NCI-H460 (cell line): ENCODE data around the gene SMURF1. TPM values are rescaled to one million over a fixed set of nuclear protein-coding genes. Genes with fewer than 3 reads are reported as not detected.

Experiments used
- DNase-seq: peaks from one replicate; pipeline ENCODE4 v3.0.0-alpha.2; 2016; ENCODE audit warnings: low read depth; ENCODE audit errors: extremely low read depth
- total RNA-seq: library from RNA; depleted of rRNA; stranded (reverse); fragments of >200 nt; shearing (Covaris generic); gene quantifications from 2 replicates; pipeline ENCODE4 v1.2.3, GENCODE V29; 2014

SMURF1 gene
- total RNA-seq, 1 experiment from 2014 or later, result 26.4 TPM

GRCh38 chr7:99033765-99034164, 110.1 kb downstream of the SMURF1 start:
- DNase-seq, result no peak

GRCh38 chr7:99032928-99033327, 111.0 kb downstream of the SMURF1 start:
- no peak for DNase-seq

- no peak for DNase-seq
Observed at GRCh38 chr7:99031496-99031895, 112.4 kb downstream of the SMURF1 start.

- DNase-seq, result no peak
Observed at GRCh38 chr7:99030951-99031350, 113.0 kb downstream of the SMURF1 start.

DNA sequence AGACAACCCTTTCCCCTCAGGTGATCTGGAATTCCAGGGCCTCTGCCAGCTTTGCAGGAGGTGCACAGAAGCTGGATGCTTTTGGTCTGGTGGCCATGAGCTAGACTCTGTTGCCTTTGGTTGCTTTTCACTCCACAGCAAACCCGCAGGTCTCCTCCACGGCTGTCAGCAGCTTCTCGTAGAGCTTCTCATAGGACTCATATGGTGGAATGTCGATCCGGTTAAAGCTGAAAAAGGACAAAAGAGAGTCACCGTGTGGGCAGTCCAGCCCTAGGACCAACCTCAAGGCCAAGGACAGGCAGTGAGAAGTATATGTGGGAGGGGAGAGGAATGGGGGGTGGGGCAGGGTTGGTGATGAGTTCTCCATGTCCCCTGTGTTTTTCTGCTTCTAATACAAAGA, 113.5 kb downstream of the SMURF1 start:
- DNase-seq, result no peak

- no peak for DNase-seq
Observed at GRCh38 chr7:99029466-99030435, 114.2 kb downstream of the SMURF1 start.

GRCh38 chr7:99028261-99028973, 115.5 kb downstream of the SMURF1 start:
- DNase-seq, result no peak

DNA sequence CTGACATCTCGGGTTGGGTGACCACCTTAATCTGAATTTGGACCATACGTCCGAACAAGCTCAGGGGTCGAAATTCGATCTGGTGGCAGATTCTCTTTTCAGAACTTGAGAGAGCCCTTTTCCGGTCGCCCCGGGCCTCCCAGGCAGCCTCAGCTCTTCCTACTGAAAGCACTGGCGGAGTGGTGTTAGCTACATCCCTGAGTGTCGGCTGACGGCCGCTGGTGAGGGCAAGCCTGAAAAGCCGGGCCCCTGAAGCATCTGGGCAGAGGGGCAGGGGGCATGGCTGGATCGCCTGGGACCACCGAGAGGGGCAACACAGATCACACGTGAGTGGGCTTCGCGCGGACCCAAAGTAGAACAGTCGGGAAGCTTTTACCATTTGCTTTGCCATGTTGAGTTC, 116.1 kb downstream of the SMURF1 start:
- no peak for DNase-seq

DNA sequence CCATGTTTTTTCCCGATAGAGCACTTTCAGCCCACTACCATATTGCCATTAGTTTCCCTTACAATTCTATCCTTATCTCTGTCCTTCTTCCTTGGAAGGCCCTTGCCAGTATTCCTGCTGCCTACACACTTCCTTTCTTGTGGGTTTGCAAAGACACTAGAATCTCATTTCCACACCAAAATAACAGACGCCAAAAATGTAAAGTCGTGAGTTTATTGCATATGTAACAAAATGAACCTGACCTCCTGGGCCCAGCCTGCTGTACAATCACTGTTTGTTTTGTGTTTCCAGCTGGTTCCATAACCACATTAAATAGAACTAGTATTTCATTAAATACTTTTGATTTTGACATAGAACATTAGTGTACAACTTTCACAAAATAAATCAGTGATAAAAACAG, 116.7 kb downstream of the SMURF1 start:
- DNase-seq, result no peak

GRCh38 chr7:99024066-99024465, 119.8 kb downstream of the SMURF1 start:
- no peak for DNase-seq

DNA sequence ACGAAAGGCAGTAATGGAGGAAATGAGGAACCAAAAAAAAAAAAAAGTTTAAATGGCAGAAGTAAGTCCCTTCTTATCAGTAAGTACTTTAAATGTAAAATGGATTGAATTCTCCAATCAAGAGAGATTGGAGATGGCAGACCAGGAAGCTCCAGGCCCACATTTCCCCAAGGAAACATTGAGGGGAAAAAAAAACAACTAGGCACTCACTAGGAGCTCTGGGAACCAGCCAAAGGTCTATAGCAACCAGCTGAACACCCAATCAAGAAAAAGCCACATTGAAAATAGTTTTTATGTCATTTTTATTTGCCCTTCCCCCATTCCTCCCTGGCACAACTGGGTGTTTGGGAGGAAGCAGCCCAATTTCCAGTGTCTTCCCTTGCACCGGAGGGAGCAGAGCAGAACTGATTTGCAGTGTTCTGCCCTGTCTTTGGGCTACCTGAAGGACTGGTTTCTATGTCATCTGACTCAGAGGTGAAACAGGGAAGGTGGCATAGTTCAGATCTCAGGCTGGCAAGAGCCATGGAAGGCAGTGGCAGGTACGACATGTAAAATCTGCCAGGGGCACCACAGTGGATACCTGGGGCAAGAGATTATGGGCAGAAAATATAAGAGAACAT, 121.9 kb downstream of the SMURF1 start:
- DNase-seq, result no peak

GRCh38 chr7:99020413-99020715, 123.5 kb downstream of the SMURF1 start:
- no peak for DNase-seq

DNA sequence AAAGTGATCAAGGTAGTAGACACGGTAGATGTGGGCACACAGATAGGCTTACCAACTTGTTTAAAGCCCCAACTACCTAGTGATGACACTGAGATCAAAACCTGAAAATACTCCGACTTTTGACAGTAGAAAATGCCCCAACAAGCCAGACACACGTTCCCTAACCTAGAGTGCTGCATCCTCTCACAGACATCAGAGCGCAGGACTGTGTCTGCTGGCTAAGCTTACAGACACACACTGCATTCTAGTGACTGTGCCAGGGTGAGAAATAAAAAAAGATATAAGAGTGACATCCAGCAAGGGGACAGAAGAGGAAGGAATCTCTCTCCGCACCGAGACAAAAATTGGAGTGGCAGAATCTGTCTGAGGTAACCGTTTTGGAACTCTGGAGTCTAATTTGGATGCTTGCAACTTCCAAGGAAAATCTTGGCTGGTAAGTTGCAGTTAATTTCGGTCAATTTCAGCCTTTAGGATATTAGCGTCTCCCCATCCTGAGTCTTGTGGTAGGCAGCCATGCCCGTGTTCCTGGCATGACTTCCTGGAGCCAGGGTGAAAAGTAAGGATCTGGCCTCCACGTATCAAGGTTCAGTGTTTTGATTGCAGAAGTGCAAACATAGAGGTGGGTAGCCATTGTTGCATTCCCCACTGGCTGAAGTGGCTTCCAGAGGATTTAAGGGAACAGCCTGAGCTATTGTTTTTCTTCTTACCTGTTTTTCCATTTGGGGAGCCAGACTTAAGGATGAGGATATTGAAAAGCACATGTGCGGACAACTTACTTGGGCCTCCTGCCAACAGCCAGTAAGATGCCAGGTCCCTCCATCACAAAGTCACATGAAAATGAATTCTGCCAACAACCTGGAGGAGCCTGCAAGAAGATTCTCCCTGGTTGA, 124.1 kb downstream of the SMURF1 start:
- no peak for DNase-seq

GRCh38 chr7:99016196-99016595, 127.7 kb downstream of the SMURF1 start:
- no peak for DNase-seq

DNA sequence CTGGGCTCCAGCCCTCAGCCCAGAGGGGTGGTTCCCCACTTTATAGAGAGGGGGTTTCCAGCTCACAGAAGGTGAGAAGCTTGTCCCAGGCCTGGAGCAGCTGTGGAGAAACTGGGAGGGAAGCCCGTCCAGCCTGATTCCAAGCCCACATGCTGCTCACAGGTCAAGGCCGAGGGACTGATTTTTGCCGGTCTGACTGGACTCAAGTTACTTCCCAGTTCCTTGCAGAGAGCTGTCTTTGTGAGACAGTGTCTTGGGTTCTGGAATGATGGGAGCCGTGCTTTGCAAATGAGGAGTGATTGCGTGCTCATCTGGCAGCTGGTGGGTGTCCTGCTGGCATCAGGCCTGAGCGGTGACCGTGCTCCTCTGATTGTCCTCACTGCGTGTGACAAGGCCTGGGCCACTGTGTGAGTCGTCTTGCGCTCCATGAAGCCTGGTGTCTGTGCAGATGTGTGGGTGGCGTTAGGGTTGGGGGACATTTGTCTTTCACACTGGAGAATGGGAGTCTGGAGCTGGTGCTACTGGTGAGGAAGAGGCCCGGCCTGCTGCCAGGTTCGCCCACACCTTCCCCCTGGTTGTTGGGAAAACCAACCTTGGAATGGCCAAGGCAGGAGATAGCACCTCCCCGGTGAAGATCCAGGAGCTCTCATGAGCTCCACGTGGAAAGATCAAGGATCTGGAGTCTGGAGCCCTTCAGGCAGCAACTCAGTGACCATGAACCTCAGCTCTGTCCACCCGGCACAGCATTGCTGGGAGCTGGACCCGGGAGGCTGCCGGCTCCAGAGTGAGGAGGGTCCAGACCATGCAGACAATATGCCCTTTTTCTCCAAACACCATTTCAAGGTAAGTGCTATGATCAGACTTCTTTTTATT, 129.6 kb downstream of the SMURF1 start:
- DNase-seq, result no peak

GRCh38 chr7:99013266-99014112, 130.4 kb downstream of the SMURF1 start:
- DNase-seq, result no peak

DNA sequence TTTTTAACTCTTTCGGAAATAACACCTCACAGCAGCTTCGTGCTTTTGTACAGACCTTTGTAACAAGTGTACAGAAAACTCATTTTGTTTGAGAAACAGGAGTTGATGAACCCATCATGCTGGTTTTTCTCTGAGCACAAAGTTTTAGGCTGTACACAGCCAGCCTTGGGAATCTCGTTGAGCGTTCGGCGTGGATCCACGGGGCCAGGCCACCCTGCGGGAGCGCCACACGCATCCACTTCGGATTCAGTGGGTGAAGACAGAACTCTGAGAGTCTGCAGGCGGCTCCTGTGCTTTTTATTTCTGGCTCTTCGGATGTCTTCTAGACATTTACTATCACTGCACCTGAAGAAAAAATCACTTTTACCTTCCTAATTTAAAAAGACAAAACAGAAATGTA, 131.2 kb downstream of the SMURF1 start:
- no peak for DNase-seq

DNA sequence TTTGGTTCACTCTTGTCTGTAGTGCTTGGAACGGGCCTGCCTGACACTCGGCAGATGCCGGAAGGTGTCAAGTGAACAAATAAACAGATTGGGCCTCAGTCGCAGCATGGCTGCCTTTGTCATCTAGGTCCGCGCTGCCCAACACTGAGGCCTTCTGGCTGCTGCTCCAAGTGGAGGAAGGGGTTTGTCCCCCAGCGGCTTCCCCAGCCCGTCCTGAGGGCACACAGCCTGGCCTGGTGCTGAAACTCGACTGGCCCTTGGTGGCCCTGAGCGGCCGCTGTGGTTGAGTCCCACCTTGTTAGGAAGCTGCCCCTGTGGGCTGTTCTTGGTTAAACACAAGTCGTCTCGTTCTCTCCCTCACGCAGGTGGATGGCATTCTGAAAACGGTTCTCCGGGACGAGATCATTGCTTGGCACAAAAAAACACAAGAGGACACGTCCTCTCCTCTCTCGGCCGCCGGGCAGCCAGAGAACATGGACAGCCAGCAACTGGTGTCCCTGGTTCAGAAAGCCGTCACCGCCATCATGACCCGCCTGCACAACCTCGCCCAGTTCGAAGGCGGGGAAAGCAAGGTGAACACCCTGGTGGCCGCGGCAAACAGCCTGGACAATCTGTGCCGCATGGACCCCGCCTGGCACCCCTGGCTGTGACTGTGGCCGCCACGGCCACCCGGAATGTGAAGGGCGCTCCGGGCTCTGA, 132.1 kb downstream of the SMURF1 start:
- DNase-seq, result no peak
